K562 (cell line): ENCODE measurements around the gene CDR2L. TPM values are rescaled to one million over a fixed set of nuclear protein-coding genes. Genes with fewer than 3 reads are reported as not detected.

Experiments
- ATAC-seq: fragments of 200-7000 bp; cut with Tn5 transposase; 3 replicates; pipeline ENCODE4 v1.9.1; 2020; ENCODE audit warnings: moderate library complexity
- BruUV-seq: library from RNA; stranded (reverse); fragments of 400-500 nt; replicated peaks from 2 replicates; lab custom pipeline; 2021; lab: Mats Ljungman, UMichigan
- CTCF ChIA-PET: fragments of 300-600 bp; formaldehyde crosslinking; extraction: SDS; loops from one replicate; lab custom pipeline; 2021; ENCODE audit warnings: low intra/inter-chr PET ratio; lab: Yijun Ruan, JAX
- POLR2A ChIA-PET: fragments of 300-600, 350-650 bp; sonication (Branson Sonifier 250); formaldehyde crosslinking; extraction: SDS; loops from one replicate; lab custom pipeline; 2021; ENCODE audit warnings: antibody characterized with exemption, inconsistent platforms; lab: Yijun Ruan, JAX
- DNase-seq, 4 experiments: peaks; one replicate each; pipeline versions ENCODE4 v3.0.0 to v3.0.0-alpha.2; 2011 to 2018; ENCODE audit warnings: low spot score in 3 of 4, mixed read lengths in 3 of 4; ENCODE audit errors: extremely low read depth in 1 of 4
- FAIRE-seq: peaks from 2 replicates; lab custom pipeline; 2011; peaks lifted over from hg19 to GRCh38; lab: Jason Lieb, UNC
- H2AFZ ChIP-seq: 2 replicates; pipeline ENCODE4 v1.6.0; 2011; ENCODE audit warnings: low read depth, low read length, control low read depth, inconsistent platforms
- H3K27ac ChIP-seq: fragments of 200-600 bp; 3 replicates; pipeline ENCODE4 v1.8.0; 2011; ENCODE audit warnings: low read depth, mild to moderate bottlenecking, control low read depth, inconsistent platforms, low read length, moderate library complexity, mixed read lengths; ENCODE audit errors: extremely low read depth
- H3K27me3 ChIP-seq, 2 experiments: fragments of 300-600 bp in 1 of 2; 2 replicates in 1 of 2; 3 replicates in 1 of 2; pipeline versions ENCODE4 v1.6.0 to v1.8.0; 2011; ENCODE audit warnings: inconsistent platforms in 2 of 2, low read length in 2 of 2, mild to moderate bottlenecking in 1 of 2, mixed read lengths in 1 of 2, moderate library complexity in 1 of 2; ENCODE audit not compliant: control insufficient read depth in 2 of 2, insufficient read depth in 2 of 2
- H3K36me3 ChIP-seq: fragments of 300-600 bp; 3 replicates; pipeline ENCODE4 v1.8.0; 2011; ENCODE audit warnings: mild to moderate bottlenecking, low read length, inconsistent platforms; ENCODE audit not compliant: control insufficient read depth, insufficient read depth
- H3K4me1 ChIP-seq, 2 experiments: fragments of 200-600 bp in 1 of 2; replicated peaks in 1 of 2; 2 replicates in 1 of 2; 3 replicates in 1 of 2; pipeline versions ENCODE4 v1.5.1 to v1.8.0; 2011; ENCODE audit warnings: inconsistent platforms in 2 of 2, low read length in 2 of 2, mild to moderate bottlenecking in 1 of 2, mixed read lengths in 1 of 2, moderate library complexity in 1 of 2; ENCODE audit not compliant: control insufficient read depth in 2 of 2, insufficient read depth in 2 of 2
- H3K4me2 ChIP-seq: 2 replicates; pipeline ENCODE4 v1.6.1; 2011; ENCODE audit warnings: low read length, control low read depth, inconsistent platforms, mixed read lengths; ENCODE audit not compliant: insufficient read depth
- H3K4me3 ChIP-seq: fragments of 200-600 bp; sonication (generic), shearing (Covaris generic); 2 replicates; pipeline ENCODE4 v1.5.1; 2016; ENCODE audit warnings: control low read depth, inconsistent platforms
- H3K79me2 ChIP-seq: fragments of 200-600 bp; 3 replicates; pipeline ENCODE4 v1.8.0; 2011; ENCODE audit warnings: low read length, inconsistent platforms; ENCODE audit not compliant: control insufficient read depth, insufficient read depth
- H3K9ac ChIP-seq, 2 experiments: 2 replicates each; pipeline versions ENCODE4 v1.6.0 to v1.6.1; 2011; ENCODE audit warnings: low read depth in 2 of 2, low read length in 2 of 2, control low read depth in 1 of 2, inconsistent platforms in 1 of 2, mild to moderate bottlenecking in 1 of 2, mixed read lengths in 1 of 2; ENCODE audit not compliant: insufficient read depth in 1 of 2
- H3K9me1 ChIP-seq: one replicate; pipeline ENCODE4 v1.6.0; 2011; ENCODE audit warnings: inconsistent platforms, mild to moderate bottlenecking, low read length, moderate library complexity; ENCODE audit not compliant: control insufficient read depth, insufficient read depth
- H3K9me3 ChIP-seq: replicated peaks from 2 replicates; pipeline ENCODE4 v1.5.1; 2011; ENCODE audit warnings: low read depth, low read length, inconsistent platforms; ENCODE audit not compliant: control insufficient read depth, insufficient read depth
- H4K20me1 ChIP-seq: replicated peaks from 2 replicates; pipeline ENCODE4 v1.6.1; 2011; ENCODE audit warnings: low read length, inconsistent platforms, mixed read lengths; ENCODE audit not compliant: control insufficient read depth, insufficient read depth
- CEBPB ChIP-seq: fragments of 450-650 bp; IDR thresholded peaks from 2 replicates; pipeline ENCODE4 v1.6.1; 2016; ENCODE audit warnings: missing genetic modification characterization, missing compliant biosample characterization
- FOXJ2 ChIP-seq: fragments of 200-800 bp; sonication (Bioruptor generic); IDR thresholded peaks from 2 replicates; pipeline ENCODE4 v1.6.1; 2016; ENCODE audit warnings: missing genetic modification characterization, missing compliant biosample characterization
- GABPB2 ChIP-seq: fragments of 250-450 bp; sonication (Bioruptor Pico); conservative IDR thresholded peaks from 2 replicates; pipeline ENCODE4 v1.5.1; 2021; ENCODE audit warnings: mild to moderate bottlenecking
- HNRNPK ChIP-seq: fragments of 200-400 bp; formaldehyde crosslinking; IDR thresholded peaks from one replicate; pipeline ENCODE4 v1.6.1; 2018; ENCODE audit warnings: mild to moderate bottlenecking, low read depth, low read length; ENCODE audit not compliant: poor library complexity, severe bottlenecking
- HNRNPLL ChIP-seq: fragments of 200-400 bp; formaldehyde crosslinking; IDR thresholded peaks from 2 replicates; pipeline ENCODE4 v1.6.1; 2017; ENCODE audit warnings: low read length, low read depth, mild to moderate bottlenecking; ENCODE audit not compliant: poor library complexity, severe bottlenecking
- HNRNPUL1 ChIP-seq: fragments of 200-400 bp; formaldehyde crosslinking; IDR thresholded peaks from 2 replicates; pipeline ENCODE4 v1.6.1; 2017; ENCODE audit warnings: low read length
- RCOR1 ChIP-seq, 2 experiments: IDR thresholded peaks; 2 replicates each; pipeline ENCODE4 v1.6.1; 2012; ENCODE audit warnings: low read depth in 2 of 2, low read length in 2 of 2, borderline replicate concordance in 1 of 2, improper control_type of control experiment in 1 of 2
- TCF3 ChIP-seq: sonication (generic); formaldehyde crosslinking; IDR thresholded peaks from 2 replicates; pipeline ENCODE4 v1.4.0; 2020; ENCODE audit warnings: mild to moderate bottlenecking, missing genetic modification reagents
- ZNF184 ChIP-seq: sonication (generic); formaldehyde crosslinking; IDR thresholded peaks from 2 replicates; pipeline ENCODE4 v1.5.0; 2020; ENCODE audit warnings: missing genetic modification reagents
- ZNF384 ChIP-seq: IDR thresholded peaks from 2 replicates; pipeline ENCODE4 v1.6.1; 2012; ENCODE audit warnings: low read depth, low read length, improper control_type of control experiment
- WGBS: fragments of 100-300 bp; shearing (Covaris generic); methylation state at CpG from one replicate; pipeline ENCODE4 v1.1.6; 2016; ENCODE audit warnings: low coverage, mixed read lengths; ENCODE audit not compliant: insufficient coverage; ENCODE audit errors: missing lambda C conversion rate; 5-methylcytosine and 5-hydroxymethylcytosine counted together
- in situ Hi-C: fragments of 300-500 bp; cut with MboI; formaldehyde crosslinking; loops from 4 replicates; pipeline ENCODE4 v1.15.0; 2018; ENCODE audit warnings: inconsistent platforms, mixed read lengths
- intact Hi-C: fragments of 100-400 bp; cut with micrococcal nuclease; formaldehyde crosslinking; loops from 2 replicates; pipeline ENCODE4 v1.14.2; 2022
- polyA plus RNA-seq, 8 experiments: library from polyadenylated mRNA; depleted of rRNA in 4 of 8; stranded (reverse) in 5 of 8; unstranded in 3 of 8; fragments of >200 nt; fragmentation: Nextera tagmentation in 2 of 8; fragmentation: Illumina TruSeq in 1 of 8; extraction: Ambion mirVana in 2 of 8; extraction: Trizol in 1 of 8; gene quantifications; 2 replicates each; pipeline versions ENCODE4 v1.2.1 to v1.2.3, GENCODE V29; 2011 to 2014; ENCODE audit warnings: inconsistent platforms in 1 of 8, missing spikeins in 1 of 8
- total RNA-seq, 7 experiments: library from RNA; depleted of rRNA in 6 of 7; stranded (reverse); fragments of >200 nt in 6 of 7; fragmentation: Illumina TruSeq in 2 of 7; extraction: Trizol in 2 of 7; gene quantifications; 2 replicates each; pipeline versions ENCODE4 v1.2.1 to v1.2.3, GENCODE V29; 2011 to 2021; ENCODE audit warnings: low replicate concordance in 1 of 7
- TF ChIP-seq, protein P1 (sequence below): sonication (generic); formaldehyde crosslinking; IDR thresholded peaks from 2 replicates; pipeline ENCODE4 v1.8.1; 2022; ENCODE audit warnings: missing genetic modification reagents
- TF ChIP-seq, protein P2 (sequence below): fragments of 250-450 bp; sonication (Bioruptor Pico); IDR thresholded peaks from 2 replicates; pipeline ENCODE4 v1.4.0; 2020; ENCODE audit warnings: borderline replicate concordance
- TF ChIP-seq, protein P3 (sequence below): sonication (generic); formaldehyde crosslinking; IDR thresholded peaks from 2 replicates; pipeline ENCODE4 v1.8.0; 2022; ENCODE audit warnings: mild to moderate bottlenecking, missing genetic modification reagents

Gene CDR2L
- total and polyA plus RNA-seq, 9 of the 15 experiments (the other 6 are each of a cell fraction or from before 2014, with no cell fraction given), result 2.7 to 16.0 (median 7.3) TPM

DNA sequence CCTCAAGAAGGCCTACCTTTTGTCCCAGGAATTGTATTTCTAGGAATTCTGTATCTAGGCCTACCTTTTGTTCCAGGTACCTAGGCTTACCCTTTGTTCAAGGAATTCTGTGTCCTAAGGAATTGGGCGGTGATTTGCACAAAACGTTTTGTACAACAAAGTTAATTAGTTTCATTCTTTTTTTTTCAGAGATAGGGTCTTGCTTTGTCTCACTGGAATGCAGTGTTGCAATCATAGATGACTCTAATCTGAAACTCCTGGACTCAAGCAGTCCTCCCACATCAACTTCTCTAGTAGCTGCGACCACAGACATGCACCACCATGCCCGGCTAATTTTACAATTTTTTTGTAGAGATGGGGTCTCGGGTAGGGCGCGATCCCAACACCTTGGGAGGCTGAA is 7.0 kb downstream of the CDR2L start:
- ATAC-seq, result no peak
- in situ Hi-C loops, result no loop called here
- H4K20me1 ChIP-seq, result no peaks in the 10 kb centered on the region
- H3K9me3 ChIP-seq, result no peaks in the 10 kb centered on the region
- peaks cover 0 to 15% of the 10 kb centered on the region in 2 experiments; a peak in 3 of 5 replicates for H3K4me1 ChIP-seq
- no TSS peak for BruUV-seq
- POLR2A ChIA-PET, result interaction anchor here (0.5 to 3.0 kb wide), 7 partner anchors 11 to 560 kb away, joined by 3 to 12 read pairs (median 4); partner anchors contain the start of gene HID1
- no peak for FAIRE-seq
- no peak overlapping the region for H3K4me2 ChIP-seq
- CTCF ChIA-PET, result no interaction called here
- no peak for DNase-seq
- TF ChIP-seq TCF3, result no peak
- TF ChIP-seq HNRNPLL, result no peak
- peak; percentile 60 for TF ChIP-seq CEBPB (tag)
- WGBS, result 74% methylated on average over 7 of the region's 7 CpGs
- H3K27me3 ChIP-seq, result no peaks in the 10 kb centered on the region
- no peak overlapping the region for H3K27ac ChIP-seq
- H3K79me2 ChIP-seq, result no peaks in the 10 kb centered on the region
- H3K36me3 ChIP-seq, result peaks cover 3% of the 10 kb centered on the region; the same call in 1 of the 3 replicates
- H3K9me1 ChIP-seq, result no peaks in the 10 kb centered on the region
- H3K4me3 ChIP-seq, result no peak overlapping the region
- no peak overlapping the region for H2AFZ ChIP-seq
- no peak overlapping the region for H3K9ac ChIP-seq
- intact Hi-C loops, result no loop called here

DNA sequence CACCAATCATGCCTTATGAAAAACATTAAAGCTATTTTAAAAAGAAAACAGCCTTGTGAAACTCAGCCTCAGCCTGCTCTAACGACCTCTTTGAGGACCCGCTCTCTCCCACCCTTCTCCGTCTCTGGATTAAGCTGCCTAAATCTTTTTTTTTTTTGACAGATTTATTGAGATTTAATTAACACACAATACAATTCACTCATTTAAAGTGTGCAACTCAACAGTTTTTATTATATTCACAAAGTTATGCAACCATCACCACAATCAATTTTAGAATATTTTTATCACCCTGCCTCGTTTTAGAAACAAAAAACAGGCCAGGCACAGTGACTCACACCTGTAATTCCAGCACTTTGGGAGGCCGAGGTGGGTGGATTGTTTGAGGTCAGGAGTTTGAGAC is 8.4 kb downstream of the CDR2L start:
- no peak overlapping the region for H3K9ac ChIP-seq
- H3K27me3 ChIP-seq, result no peaks in the 10 kb centered on the region
- no peak overlapping the region for H3K4me2 ChIP-seq
- H3K9me3 ChIP-seq, result no peaks in the 10 kb centered on the region
- H3K79me2 ChIP-seq, result no peaks in the 10 kb centered on the region
- FAIRE-seq, result no peak
- no peaks in the 10 kb centered on the region for H3K9me1 ChIP-seq
- WGBS, result 59% methylated on average over 5 of the region's 5 CpGs
- POLR2A ChIA-PET, result interaction anchor here (0.9 to 1.1 kb wide), 2 partner anchors 13 to 17 kb away, joined by 3 read pairs; partner anchors contain the start of gene MRPL58
- in situ Hi-C loops, result no loop called here
- H3K4me1 ChIP-seq, result peaks cover 0 to 11% of the 10 kb centered on the region in 2 experiments; a peak in 3 of 5 replicates
- CTCF ChIA-PET, result no interaction called here
- BruUV-seq, result no TSS peak
- H3K4me3 ChIP-seq, result no peak overlapping the region
- ATAC-seq, result no peak
- H3K36me3 ChIP-seq, result peaks cover 8% of the 10 kb centered on the region; the same call in 1 of the 3 replicates
- H4K20me1 ChIP-seq, result no peaks in the 10 kb centered on the region
- no peak for DNase-seq
- intact Hi-C loops, result no loop called here
- no peak overlapping the region for H3K27ac ChIP-seq
- H2AFZ ChIP-seq, result no peak overlapping the region
- TF ChIP-seq FOXJ2 (tag), result no peak
- TF ChIP-seq ZNF184 (CRISPR knock-in tag), result no peak
- TF ChIP-seq, protein P1, sequence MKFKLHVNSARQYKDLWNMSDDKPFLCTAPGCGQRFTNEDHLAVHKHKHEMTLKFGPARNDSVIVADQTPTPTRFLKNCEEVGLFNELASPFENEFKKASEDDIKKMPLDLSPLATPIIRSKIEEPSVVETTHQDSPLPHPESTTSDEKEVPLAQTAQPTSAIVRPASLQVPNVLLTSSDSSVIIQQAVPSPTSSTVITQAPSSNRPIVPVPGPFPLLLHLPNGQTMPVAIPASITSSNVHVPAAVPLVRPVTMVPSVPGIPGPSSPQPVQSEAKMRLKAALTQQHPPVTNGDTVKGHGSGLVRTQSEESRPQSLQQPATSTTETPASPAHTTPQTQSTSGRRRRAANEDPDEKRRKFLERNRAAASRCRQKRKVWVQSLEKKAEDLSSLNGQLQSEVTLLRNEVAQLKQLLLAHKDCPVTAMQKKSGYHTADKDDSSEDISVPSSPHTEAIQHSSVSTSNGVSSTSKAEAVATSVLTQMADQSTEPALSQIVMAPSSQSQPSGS, result no peak
- no peak for TF ChIP-seq GABPB2 (CRISPR knock-in tag)
- TF ChIP-seq, protein P2, sequence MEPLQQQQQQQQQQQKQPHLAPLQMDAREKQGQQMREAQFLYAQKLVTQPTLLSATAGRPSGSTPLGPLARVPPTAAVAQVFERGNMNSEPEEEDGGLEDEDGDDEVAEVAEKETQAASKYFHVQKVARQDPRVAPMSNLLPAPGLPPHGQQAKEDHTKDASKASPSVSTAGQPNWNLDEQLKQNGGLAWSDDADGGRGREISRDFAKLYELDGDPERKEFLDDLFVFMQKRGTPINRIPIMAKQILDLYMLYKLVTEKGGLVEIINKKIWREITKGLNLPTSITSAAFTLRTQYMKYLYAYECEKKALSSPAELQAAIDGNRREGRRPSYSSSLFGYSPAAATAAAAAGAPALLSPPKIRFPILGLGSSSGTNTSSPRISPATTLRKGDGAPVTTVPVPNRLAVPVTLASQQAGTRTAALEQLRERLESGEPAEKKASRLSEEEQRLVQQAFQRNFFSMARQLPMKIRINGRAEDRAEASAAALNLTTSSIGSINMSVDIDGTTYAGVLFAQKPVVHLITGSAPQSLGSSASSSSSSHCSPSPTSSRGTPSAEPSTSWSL (CRISPR knock-in tag), result no peak
- no peak for TF ChIP-seq HNRNPUL1
- no peak for TF ChIP-seq RCOR1 (IDR thresholded peaks at IDR 0.05; ENCODE audit: borderline replicate concordance in 1 of 2, low read depth in 2 of 2, low read length in 2 of 2)
- TF ChIP-seq, protein P3, sequence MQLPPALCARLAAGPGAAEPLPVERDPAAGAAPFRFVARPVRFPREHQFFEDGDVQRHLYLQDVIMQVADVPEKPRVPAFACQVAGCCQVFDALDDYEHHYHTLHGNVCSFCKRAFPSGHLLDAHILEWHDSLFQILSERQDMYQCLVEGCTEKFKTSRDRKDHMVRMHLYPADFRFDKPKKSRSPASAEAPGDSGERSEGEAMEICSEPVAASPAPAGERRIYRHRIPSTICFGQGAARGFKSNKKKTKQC (CRISPR knock-in tag), result no peak
- TF ChIP-seq ZNF384, result no peak
- TF ChIP-seq HNRNPK, result no peak
